NCI-H748 treated with DMSO at 0.1 percent for 48 hours (cell line): ENCODE measurements around the gene ATP1A4.

Experiments
- DNase-seq: peaks from one replicate; lab custom pipeline; 2025; lab: John Stamatoyannopoulos, UW

Gene ATP1A4

GRCh38 chr1:160177667-160178066, 26.3 kb downstream of the ATP1A4 start:
- no peak for DNase-seq

DNA sequence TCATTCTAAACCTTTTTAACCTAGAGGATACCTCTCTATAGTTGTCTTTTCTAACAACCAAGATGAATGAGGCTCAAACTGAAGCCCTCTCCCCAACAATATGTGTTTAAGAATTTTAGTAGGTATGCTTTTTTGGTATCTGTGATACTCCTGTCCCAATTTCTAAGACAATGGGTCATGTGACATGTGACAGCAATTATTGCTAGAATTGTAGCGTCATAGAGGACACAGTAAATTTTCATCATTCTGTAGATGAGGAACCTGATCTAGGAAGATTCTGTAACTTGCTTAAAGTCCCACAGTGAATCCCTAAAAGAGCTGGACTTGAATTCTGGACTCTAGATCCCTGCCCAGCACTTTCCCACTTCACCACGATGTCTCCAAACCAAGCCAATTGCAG, 27.3 kb downstream of the ATP1A4 start:
- no peak for DNase-seq

GRCh38 chr1:160179336-160179735, 27.9 kb downstream of the ATP1A4 start:
- DNase-seq, result no peak

- no peak for DNase-seq
These were observed 34.8 kb downstream of the ATP1A4 start for GRCh38 chr1:160186246-160186645.

DNA sequence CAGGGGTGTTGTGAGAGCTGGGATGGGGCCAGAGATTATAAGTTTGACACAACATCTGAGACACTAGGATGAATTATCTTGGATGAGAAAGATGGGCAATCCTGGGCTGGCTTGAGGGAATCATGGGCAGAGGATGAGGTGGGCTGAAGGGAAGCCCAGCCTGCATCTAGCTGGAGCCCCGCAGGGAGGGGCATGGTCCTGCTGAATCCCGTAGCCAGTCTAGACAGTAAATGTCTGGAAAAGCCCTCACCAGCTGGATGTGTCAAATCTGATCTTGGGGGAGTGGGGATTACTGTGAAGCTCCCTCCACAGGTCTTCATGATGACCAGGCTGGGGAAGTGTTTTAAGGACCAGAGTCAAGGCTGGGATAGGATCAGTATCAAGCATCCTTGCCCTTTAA, 35.3 kb downstream of the ATP1A4 start:
- DNase-seq, result no peak

DNA sequence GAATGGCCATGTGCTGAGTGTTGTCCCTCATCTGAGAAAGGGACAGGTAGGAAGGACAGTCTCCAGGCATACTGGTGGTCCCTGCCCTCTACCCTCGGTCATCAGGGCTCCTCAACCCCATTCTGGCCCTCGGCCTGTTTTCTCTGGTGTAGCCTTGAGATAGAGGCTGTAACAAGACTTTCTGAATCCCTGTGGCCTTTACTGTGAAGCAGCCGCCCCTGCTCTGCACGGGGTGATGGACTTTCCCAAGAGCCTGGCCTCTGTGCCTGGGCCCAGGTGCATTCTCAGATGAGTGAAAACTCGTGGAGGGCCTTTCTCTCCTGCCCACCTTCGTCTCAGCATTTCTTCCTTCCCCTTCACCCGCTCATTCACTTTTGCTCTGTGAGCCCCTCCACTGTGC, 36.0 kb downstream of the ATP1A4 start:
- DNase-seq, result no peak

DNA sequence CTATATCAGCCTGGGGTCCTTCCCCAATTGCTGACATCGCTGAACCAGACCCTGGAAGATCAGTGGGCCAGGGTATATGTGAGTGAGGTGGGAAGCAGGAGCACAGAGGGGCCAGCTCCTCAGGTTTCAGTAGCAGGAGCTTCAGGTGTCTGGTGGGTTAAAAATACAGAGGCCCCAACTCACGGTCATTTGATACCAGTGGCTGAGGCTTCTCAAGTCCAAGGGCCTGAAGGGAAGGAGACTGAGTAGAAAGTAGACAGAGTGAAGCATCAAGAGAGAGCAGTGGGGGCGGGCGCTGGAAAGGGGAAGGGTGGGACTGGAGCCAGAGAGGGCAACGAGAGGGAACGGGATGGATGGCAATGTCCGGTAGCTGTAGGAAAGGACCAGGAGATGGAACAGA, 36.9 kb downstream of the ATP1A4 start:
- no peak for DNase-seq

GRCh38 chr1:160189649-160190625, 38.5 kb downstream of the ATP1A4 start, which contains the start of gene CASQ1:
Gene CASQ1 (plus strand): TSS chr1:160190575. CDS start chr1:160190752, 177 bp downstream.
- no peak for DNase-seq

- DNase-seq, result no peak
These were observed 40.4 kb downstream of the ATP1A4 start for GRCh38 chr1:160191756-160192155.

DNA sequence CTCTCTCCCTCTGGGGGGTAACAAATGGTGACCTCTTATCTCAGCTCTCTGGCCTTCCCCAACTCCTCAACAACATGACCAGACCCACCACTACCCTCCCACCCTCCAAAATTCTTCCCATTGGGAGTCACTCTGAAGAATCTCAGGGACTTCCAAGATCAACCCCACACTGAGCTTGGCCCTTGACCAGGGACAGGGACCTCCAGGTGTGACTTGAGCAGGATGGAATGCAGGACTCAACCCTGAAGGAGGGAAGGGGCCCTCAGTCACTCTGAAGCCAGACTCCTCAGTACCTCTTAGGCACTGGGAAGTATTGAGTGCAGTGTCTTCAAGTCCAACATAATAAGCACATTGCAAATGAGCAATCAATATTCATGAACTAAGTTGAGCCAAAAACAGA, 40.8 kb downstream of the ATP1A4 start:
- DNase-seq, result no peak

DNA sequence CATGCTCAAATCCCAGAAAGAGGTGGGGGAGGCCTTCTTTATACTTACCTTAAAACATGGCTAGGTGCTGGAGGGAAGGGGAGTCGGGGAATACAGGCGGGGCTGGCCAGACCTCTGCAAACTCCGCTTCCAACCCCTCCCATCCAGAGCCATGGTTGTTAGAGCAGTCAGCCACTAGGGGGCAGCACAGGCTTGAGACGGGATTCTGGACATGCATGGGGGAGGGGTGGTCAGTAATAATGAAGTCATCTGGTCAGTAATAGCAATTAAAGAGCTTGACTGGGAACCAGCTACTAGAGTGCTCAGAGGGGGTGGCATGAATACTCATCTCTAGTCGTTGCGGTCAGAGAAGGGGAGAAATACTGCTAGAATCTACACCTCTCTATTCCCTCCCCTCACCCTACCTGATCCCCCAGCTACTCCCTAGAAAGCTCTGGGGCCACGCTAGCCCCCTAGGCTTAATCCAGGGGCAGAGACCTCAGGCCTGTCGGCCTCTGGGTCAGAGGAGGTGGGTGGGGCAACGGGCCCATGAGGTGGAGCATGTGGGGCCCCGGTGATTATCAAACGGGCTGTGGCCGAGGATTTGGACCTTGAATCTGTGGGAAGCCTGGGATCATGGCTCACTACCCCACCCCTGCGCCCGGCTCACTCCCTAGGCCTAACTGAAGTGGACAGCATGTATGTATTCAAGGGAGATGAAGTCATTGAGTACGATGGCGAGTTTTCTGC, 41.9 kb downstream of the ATP1A4 start:
- peak; percentile 78 for DNase-seq

GRCh38 chr1:160193832-160194736, 42.7 kb downstream of the ATP1A4 start:
- DNase-seq, result no peak

GRCh38 chr1:160194737-160195059, 43.3 kb downstream of the ATP1A4 start:
- no peak for DNase-seq

DNA sequence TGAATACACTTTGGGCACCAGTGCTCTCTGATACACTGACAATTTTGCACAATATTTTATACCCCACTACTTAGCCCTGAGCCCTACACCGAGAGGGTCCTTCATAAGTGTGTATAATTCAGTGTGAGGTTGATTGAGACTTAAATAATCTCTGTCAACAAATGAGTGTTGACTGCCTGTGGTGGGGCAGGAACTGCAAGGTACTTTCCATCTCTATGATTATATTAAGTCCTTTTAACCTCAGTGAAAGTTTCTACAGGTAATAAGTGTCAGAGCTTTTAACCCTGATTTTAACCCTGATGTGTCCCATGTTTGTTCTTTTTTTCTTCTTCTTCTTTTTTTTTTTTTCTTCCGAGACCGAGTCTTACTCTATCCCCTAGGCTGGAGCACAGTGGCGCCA, 44.7 kb downstream of the ATP1A4 start:
- no peak for DNase-seq

DNA sequence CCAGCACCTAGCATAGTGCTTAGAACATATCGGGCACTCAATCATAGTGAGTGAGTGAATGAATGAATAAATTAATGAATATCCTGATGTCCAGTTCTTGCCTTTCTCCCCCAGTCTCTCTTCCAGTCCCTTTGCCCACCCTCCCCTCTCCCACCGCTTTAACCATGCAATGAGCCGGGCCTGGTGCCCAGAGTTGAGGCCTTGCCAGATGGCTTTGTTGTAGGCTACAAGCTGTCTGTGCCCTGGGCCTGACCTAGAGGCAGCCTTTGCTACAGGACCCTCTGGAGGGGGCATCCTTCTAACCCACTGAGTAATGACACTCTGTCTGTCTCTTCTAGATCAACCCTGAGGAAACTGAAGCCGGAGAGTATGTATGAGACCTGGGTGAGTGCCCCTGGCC, 45.8 kb downstream of the ATP1A4 start:
- no peak for DNase-seq

DNA sequence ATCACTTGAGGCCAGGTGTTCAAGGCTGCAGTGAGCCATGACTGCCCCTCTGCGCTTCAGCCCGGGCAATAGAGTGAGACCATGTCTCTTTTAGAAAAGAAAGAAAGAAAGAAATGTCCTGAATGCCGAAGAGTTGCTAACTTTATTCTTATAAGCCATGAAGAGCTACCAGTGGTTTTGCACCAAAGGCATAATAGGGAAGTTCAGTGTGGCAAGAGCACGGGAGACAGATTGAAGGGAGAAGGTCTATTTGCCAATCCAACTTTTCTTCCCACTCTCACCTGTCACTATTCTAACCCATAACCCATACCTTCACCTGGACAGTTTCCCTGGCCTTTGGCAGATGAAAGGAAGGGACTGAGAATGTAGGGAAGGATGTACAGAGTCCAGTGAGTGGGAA, 49.4 kb downstream of the ATP1A4 start:
- no peak for DNase-seq

GRCh38 chr1:160204526-160205241, 53.3 kb downstream of the ATP1A4 start:
- DNase-seq, result no peak

GRCh38 chr1:160205242-160206035, 54.0 kb downstream of the ATP1A4 start, which contains the start of gene PEA15:
Gene PEA15 (plus strand): TSS chr1:160205384. CDS start chr1:160211545, 6,161 bp downstream.
- DNase-seq, result no peak

DNA sequence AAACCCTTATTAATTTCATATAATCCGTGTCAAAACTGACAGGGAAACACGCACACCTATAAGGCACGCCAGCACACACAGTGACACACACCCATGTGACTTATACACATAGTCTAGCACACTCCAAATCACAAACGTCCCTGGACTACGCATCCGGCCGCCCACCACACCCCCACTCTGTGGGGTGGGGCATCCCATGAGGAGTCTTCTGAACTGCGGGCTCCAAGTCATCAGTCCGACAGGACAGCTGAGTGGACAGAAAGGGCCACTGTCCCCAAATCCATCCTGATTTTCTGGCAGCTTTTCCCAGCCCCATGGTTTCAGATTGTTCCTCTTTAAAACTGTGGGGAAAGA, 54.6 kb downstream of the ATP1A4 start:
- peak; percentile 6 for DNase-seq

DNA sequence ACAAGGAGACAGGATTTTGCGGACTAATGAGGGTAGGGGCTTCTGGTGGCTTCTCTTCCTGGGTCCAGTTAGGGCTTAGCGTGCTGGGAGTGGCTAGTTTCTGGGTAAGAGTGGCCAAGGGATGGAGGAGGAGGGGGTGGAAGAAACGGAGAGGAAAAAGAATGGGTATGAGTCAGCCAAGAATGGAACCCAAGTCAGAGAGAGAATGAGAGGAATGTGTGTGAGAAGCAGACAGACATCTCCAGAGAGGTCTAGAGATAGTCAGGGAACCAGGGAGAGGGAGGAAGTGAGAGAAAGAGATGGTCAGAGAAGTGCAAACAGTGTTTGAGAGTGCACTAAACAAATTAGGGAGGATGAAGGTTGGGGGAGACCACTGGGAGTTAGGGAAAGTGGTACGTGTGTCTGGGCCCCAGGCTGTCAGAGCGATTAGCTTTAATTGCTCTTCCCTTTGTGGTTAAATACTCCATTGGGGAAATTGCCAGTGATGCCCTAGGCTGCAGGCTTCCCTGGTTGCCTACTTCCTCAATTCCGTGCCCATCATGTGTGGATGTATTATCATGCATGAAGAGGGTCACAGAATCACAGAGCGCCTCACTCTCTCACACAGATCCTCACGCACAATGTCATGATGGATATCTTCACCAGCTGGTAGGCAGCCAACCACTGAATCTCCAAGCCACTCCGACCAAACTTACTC, 55.2 kb downstream of the ATP1A4 start:
- DNase-seq, result peak; percentile 27
